K562 (cell line): ENCODE results near the gene LRP1-AS.
A peak's percentile ranks its signal among the peaks of the same experiment; 100 is the strongest.

Experiments
- BDP1 ChIP-seq: IDR thresholded peaks from 3 replicates; pipeline ENCODE4 v1.6.1; 2011; ENCODE audit not compliant: insufficient read length, insufficient read depth
- CTCF ChIP-seq, 3 experiments: IDR thresholded peaks in 2 of 3; conservative IDR thresholded peaks in 1 of 3; 2 replicates each; pipeline ENCODE4 v1.5.1; 2011 to 2012; ENCODE audit warnings: low read length in 3 of 3, mild to moderate bottlenecking in 3 of 3, control low read depth in 2 of 3, improper control_type of control experiment in 1 of 3, inconsistent platforms in 1 of 3, low read depth in 1 of 3, mixed read lengths in 1 of 3, moderate library complexity in 1 of 3; ENCODE audit not compliant: insufficient read depth in 2 of 3
- NFYB ChIP-seq: IDR thresholded peaks from 2 replicates; pipeline ENCODE4 v1.6.1; 2011; ENCODE audit warnings: mild to moderate bottlenecking, moderate library complexity; ENCODE audit not compliant: insufficient read length; ENCODE audit errors: extremely low read depth
- NR3C1 ChIP-seq: sonication (generic); formaldehyde crosslinking; IDR thresholded peaks from 2 replicates; pipeline ENCODE4 v1.8.1; 2022; ENCODE audit warnings: missing genetic modification reagents
- REST ChIP-seq, 2 experiments: fragments of 450-650 bp; formaldehyde crosslinking in 1 of 2; IDR thresholded peaks; 2 replicates each; pipeline versions ENCODE4 v1.4.0 to v1.6.1; 2014 to 2020; ENCODE audit warnings: mild to moderate bottlenecking in 2 of 2, borderline replicate concordance in 1 of 2, low read depth in 1 of 2
- SRSF9 ChIP-seq: fragments of 200-400 bp; formaldehyde crosslinking; IDR thresholded peaks from 2 replicates; pipeline ENCODE4 v1.6.1; 2017; ENCODE audit warnings: low read depth, low read length, borderline replicate concordance

GRCh38 chr12:57112492-57113294 is 34.7 kb downstream of the LRP1-AS start:
- no peak for TF ChIP-seq NR3C1 (CRISPR knock-in tag)
- no peak for TF ChIP-seq BDP1
- no peak for TF ChIP-seq REST (IDR thresholded peaks at IDR 0.05; ENCODE audit: borderline replicate concordance)
- no peak for TF ChIP-seq REST (CRISPR knock-in tag; IDR thresholded peaks at IDR 0.05; ENCODE audit: low read depth)
- no peak for TF ChIP-seq SRSF9
- peak in 2 of 3 experiments; percentile 89 to 93; a peak in 5 of 6 replicates for TF ChIP-seq CTCF (IDR thresholded peaks at IDR 0.05 in 2 of 3, conservative IDR thresholded peaks at IDR 0.05 in 1 of 3; ENCODE audit: insufficient read depth in 2 of 3, low read depth in 1 of 3, low read length in 3 of 3)
- no peak for TF ChIP-seq NFYB
